Peyer's patch (tissue), 4 donors: ENCODE measurements around the gene NUMA1.

ENCODE experiments used
- POLR2A ChIP-seq, 2 donors: fragments of 450-650 bp; IDR thresholded peaks; one replicate each; pipeline ENCODE4 v1.5.1; 2017; ENCODE audit warnings: antibody characterized with exemption in 2 of 2, mild to moderate bottlenecking in 2 of 2, moderate library complexity in 2 of 2
- TF ChIP-seq, protein P1 (sequence below), 6 experiments: fragments of 450-650 bp in 4 of 6; fragments of 200-600 bp in 2 of 6; sonication (generic) in 1 of 6; IDR thresholded peaks; one replicate each; pipeline ENCODE4 v1.5.1; 2017 to 2019; ENCODE audit warnings: antibody characterized with exemption in 6 of 6, mild to moderate bottlenecking in 3 of 6, moderate library complexity in 1 of 6

DNA sequence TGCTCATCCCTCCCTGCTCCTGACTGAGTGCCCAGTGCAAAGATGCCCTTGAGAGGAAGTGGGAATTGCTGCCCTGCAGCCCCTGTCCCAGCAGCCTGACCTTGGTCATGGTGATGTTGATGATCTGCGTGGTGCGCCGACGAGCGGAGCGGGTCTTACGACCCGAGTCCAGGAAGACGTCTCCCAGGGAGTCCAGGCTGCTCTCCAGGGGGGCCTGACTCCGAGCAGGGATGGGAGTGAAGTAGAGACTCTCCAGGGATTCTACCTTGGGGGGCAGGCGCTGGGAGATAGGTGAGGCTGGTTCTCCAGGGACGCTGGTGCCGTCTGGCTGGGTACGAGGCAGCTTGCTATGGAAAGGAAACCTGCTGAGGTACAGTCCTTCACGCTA, 73.3 kb downstream of the NUMA1 start:
- TF ChIP-seq, protein P1, sequence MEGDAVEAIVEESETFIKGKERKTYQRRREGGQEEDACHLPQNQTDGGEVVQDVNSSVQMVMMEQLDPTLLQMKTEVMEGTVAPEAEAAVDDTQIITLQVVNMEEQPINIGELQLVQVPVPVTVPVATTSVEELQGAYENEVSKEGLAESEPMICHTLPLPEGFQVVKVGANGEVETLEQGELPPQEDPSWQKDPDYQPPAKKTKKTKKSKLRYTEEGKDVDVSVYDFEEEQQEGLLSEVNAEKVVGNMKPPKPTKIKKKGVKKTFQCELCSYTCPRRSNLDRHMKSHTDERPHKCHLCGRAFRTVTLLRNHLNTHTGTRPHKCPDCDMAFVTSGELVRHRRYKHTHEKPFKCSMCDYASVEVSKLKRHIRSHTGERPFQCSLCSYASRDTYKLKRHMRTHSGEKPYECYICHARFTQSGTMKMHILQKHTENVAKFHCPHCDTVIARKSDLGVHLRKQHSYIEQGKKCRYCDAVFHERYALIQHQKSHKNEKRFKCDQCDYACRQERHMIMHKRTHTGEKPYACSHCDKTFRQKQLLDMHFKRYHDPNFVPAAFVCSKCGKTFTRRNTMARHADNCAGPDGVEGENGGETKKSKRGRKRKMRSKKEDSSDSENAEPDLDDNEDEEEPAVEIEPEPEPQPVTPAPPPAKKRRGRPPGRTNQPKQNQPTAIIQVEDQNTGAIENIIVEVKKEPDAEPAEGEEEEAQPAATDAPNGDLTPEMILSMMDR (IDR thresholded peaks at IDR 0.05): no peak
- TF ChIP-seq POLR2A (IDR thresholded peaks at IDR 0.05): no peak
